H1 (cell line): ENCODE results near the gene WLS. TPM values are rescaled to one million over a fixed set of nuclear protein-coding genes. Genes with fewer than 3 reads are reported as not detected.

Experiments used
- CTCF ChIA-PET: fragments of 300-600 bp; sonication (Branson Sonifier 250); formaldehyde crosslinking; loops from one replicate; lab custom pipeline; 2021; ENCODE audit not compliant: partially characterized antibody; lab: Charles Lee
- POLR2A ChIA-PET: fragments of 300-600 bp; sonication (Branson Sonifier 250); formaldehyde crosslinking; loops from one replicate; lab custom pipeline; 2021; ENCODE audit warnings: inconsistent platforms; ENCODE audit not compliant: partially characterized antibody; lab: Charles Lee
- DNase-seq, 2 experiments: peaks; one replicate each; pipeline versions ENCODE4 v3.0.0 to v3.0.0-alpha.2; 2010 to 2022; ENCODE audit warnings: low spot score in 2 of 2, low read depth in 1 of 2, mixed read lengths in 1 of 2
- FAIRE-seq: peaks from 2 replicates; lab custom pipeline; 2011; peaks lifted over from hg19 to GRCh38; lab: Jason Lieb, UNC
- H2AFZ ChIP-seq: 2 replicates; pipeline ENCODE4 v1.8.1; 2012; ENCODE audit warnings: low read length, inconsistent platforms
- H2AK5ac ChIP-seq: 2 replicates; pipeline ENCODE4 v1.6.1; 2013; ENCODE audit warnings: low read depth, low read length
- H2BK120ac ChIP-seq: replicated peaks from 2 replicates; pipeline ENCODE3; 2013; ENCODE audit warnings: low read depth, low read length, inconsistent platforms
- H2BK12ac ChIP-seq: 2 replicates; pipeline ENCODE4 v1.6.1; 2013; ENCODE audit warnings: low read depth, low read length
- H2BK15ac ChIP-seq: 2 replicates; pipeline ENCODE4 v1.6.1; 2013; ENCODE audit warnings: low read length
- H2BK20ac ChIP-seq: 2 replicates; pipeline ENCODE4 v1.6.1; 2013; ENCODE audit warnings: low read length
- H2BK5ac ChIP-seq: 2 replicates; pipeline ENCODE4 v1.6.1; 2013; ENCODE audit warnings: low read depth, low read length
- H3K14ac ChIP-seq: 2 replicates; pipeline ENCODE4 v1.6.1; 2013; ENCODE audit warnings: inconsistent platforms; ENCODE audit not compliant: insufficient read length
- H3K18ac ChIP-seq: 2 replicates; pipeline ENCODE4 v1.6.1; 2013; ENCODE audit warnings: low read length; ENCODE audit errors: extremely low read depth
- H3K23ac ChIP-seq: 2 replicates; pipeline ENCODE4 v1.6.1; 2013; ENCODE audit warnings: inconsistent platforms; ENCODE audit not compliant: insufficient read length
- H3K23me2 ChIP-seq: 2 replicates; pipeline ENCODE4 v1.6.1; 2013; ENCODE audit warnings: low read depth, low read length
- H3K27ac ChIP-seq: 2 replicates; pipeline ENCODE4 v1.6.1; 2011; ENCODE audit warnings: low read depth, low read length, inconsistent platforms
- H3K27me3 ChIP-seq, 4 experiments: replicated peaks in 1 of 4; 1 replicate in 1 of 4; 2 replicates in 3 of 4; pipeline versions ENCODE4 v1.6.1 to v1.8.1; 2011 to 2013; ENCODE audit warnings: low read length in 3 of 4, mild to moderate bottlenecking in 3 of 4, inconsistent platforms in 2 of 4, mixed read lengths in 2 of 4, moderate library complexity in 1 of 4; ENCODE audit not compliant: control insufficient read depth in 3 of 4, insufficient read depth in 3 of 4; ENCODE audit errors: extremely low read depth in 1 of 4
- H3K36me3 ChIP-seq, 4 experiments: 2 replicates each; pipeline versions ENCODE4 v1.6.1 to v1.8.1; 2011 to 2013; ENCODE audit warnings: mild to moderate bottlenecking in 4 of 4, low read length in 3 of 4, moderate library complexity in 2 of 4, control low read depth in 1 of 4, inconsistent platforms in 1 of 4; ENCODE audit not compliant: insufficient read depth in 4 of 4, control insufficient read depth in 2 of 4
- H3K4ac ChIP-seq: replicated peaks from 2 replicates; pipeline ENCODE3; 2013; ENCODE audit warnings: low read length, low read depth, mixed read lengths, inconsistent platforms; ENCODE audit not compliant: insufficient read length
- H3K4me1 ChIP-seq, 4 experiments: replicated peaks in 1 of 4; 1 replicate in 1 of 4; 2 replicates in 3 of 4; pipeline versions ENCODE4 v1.6.1 to v1.8.1; 2011 to 2013; ENCODE audit warnings: low read length in 3 of 4, inconsistent platforms in 2 of 4, mixed read lengths in 1 of 4; ENCODE audit not compliant: insufficient read depth in 4 of 4, control insufficient read depth in 3 of 4
- H3K4me2 ChIP-seq, 2 experiments: 2 replicates each; pipeline versions ENCODE4 v1.6.1 to v1.8.1; 2011 to 2013; ENCODE audit warnings: low read depth in 2 of 2, low read length in 2 of 2, control low read depth in 1 of 2, inconsistent platforms in 1 of 2, mild to moderate bottlenecking in 1 of 2; ENCODE audit not compliant: insufficient read depth in 1 of 2
- H3K4me3 ChIP-seq, 4 experiments: fragments of 200-600, 300-600 bp in 1 of 4; sonication (generic), shearing (Covaris generic), sonication (Bioruptor Twin) in 1 of 4; 2 replicates each; pipeline versions ENCODE4 v1.5.1 to v1.8.1; 2011 to 2016; ENCODE audit warnings: low read length in 4 of 4, low read depth in 3 of 4, control low read depth in 2 of 4, inconsistent platforms in 2 of 4, mild to moderate bottlenecking in 2 of 4, mixed read lengths in 1 of 4, moderate library complexity in 1 of 4; ENCODE audit not compliant: insufficient read depth in 2 of 4; ENCODE audit errors: extremely low read depth in 1 of 4
- H3K56ac ChIP-seq: replicated peaks from 2 replicates; pipeline ENCODE3; 2013; ENCODE audit warnings: low read depth, mild to moderate bottlenecking, mixed read lengths, low read length, inconsistent platforms; ENCODE audit not compliant: insufficient read length
- H3K79me1 ChIP-seq: 2 replicates; pipeline ENCODE4 v1.6.1; 2013; ENCODE audit warnings: low read depth, low read length, control low read depth
- H3K79me2 ChIP-seq, 2 experiments: 2 replicates each; pipeline versions ENCODE4 v1.6.1 to v1.8.1; 2012 to 2013; ENCODE audit warnings: low read length in 2 of 2, mild to moderate bottlenecking in 2 of 2, inconsistent platforms in 1 of 2; ENCODE audit not compliant: insufficient read depth in 2 of 2, control insufficient read depth in 1 of 2
- H3K9ac ChIP-seq, 4 experiments: replicated peaks in 1 of 4; 1 replicate in 1 of 4; 2 replicates in 3 of 4; pipeline versions ENCODE4 v1.6.1 to v1.8.1; 2011 to 2013; ENCODE audit warnings: low read depth in 3 of 4, low read length in 3 of 4, control low read depth in 2 of 4, mild to moderate bottlenecking in 2 of 4, moderate library complexity in 2 of 4, inconsistent platforms in 1 of 4; ENCODE audit errors: extremely low read depth in 1 of 4
- H3K9me3 ChIP-seq, 2 experiments: 2 replicates each; pipeline versions ENCODE4 v1.6.1 to v1.8.1; 2012 to 2013; ENCODE audit warnings: mild to moderate bottlenecking in 2 of 2, moderate library complexity in 2 of 2, control low read depth in 1 of 2, inconsistent platforms in 1 of 2, low read depth in 1 of 2, low read length in 1 of 2, mixed read lengths in 1 of 2; ENCODE audit not compliant: insufficient read depth in 2 of 2
- H4K20me1 ChIP-seq, 2 experiments: replicated peaks in 1 of 2; 2 replicates each; pipeline versions ENCODE3 to v1.8.1; 2011 to 2013; ENCODE audit warnings: inconsistent platforms in 2 of 2, low read length in 2 of 2, mild to moderate bottlenecking in 1 of 2; ENCODE audit not compliant: insufficient read depth in 2 of 2, control insufficient read depth in 1 of 2
- H4K5ac ChIP-seq: 2 replicates; pipeline ENCODE4 v1.6.1; 2013; ENCODE audit warnings: low read length, low read depth, mixed read lengths, inconsistent platforms; ENCODE audit not compliant: insufficient read length
- H4K8ac ChIP-seq: 2 replicates; pipeline ENCODE4 v1.8.0; 2013; ENCODE audit warnings: mild to moderate bottlenecking, moderate library complexity, low read length, inconsistent platforms; ENCODE audit not compliant: insufficient read depth; ENCODE audit errors: extremely low read depth
- H4K91ac ChIP-seq: replicated peaks from 2 replicates; pipeline ENCODE3; 2013; ENCODE audit warnings: low read length, mixed read lengths, inconsistent platforms; ENCODE audit not compliant: insufficient read length
- BRCA1 ChIP-seq: IDR thresholded peaks from 2 replicates; pipeline ENCODE4 v1.6.1; 2012; ENCODE audit warnings: low read depth, low read length, improper control_type of control experiment
- FOSL1 ChIP-seq: IDR thresholded peaks from 2 replicates; pipeline ENCODE4 v1.6.1; 2011; ENCODE audit warnings: mild to moderate bottlenecking, low read depth, low read length, moderate library complexity; ENCODE audit not compliant: insufficient read depth
- SIX5 ChIP-seq: IDR thresholded peaks from 2 replicates; pipeline ENCODE4 v1.6.1; 2011; ENCODE audit warnings: mild to moderate bottlenecking, low read depth, low read length
- SP2 ChIP-seq: IDR thresholded peaks from 2 replicates; pipeline ENCODE4 v1.6.1; 2012; ENCODE audit warnings: mild to moderate bottlenecking, low read length, inconsistent platforms
- SRF ChIP-seq: IDR thresholded peaks from 2 replicates; pipeline ENCODE4 v1.6.1; 2011; ENCODE audit warnings: mild to moderate bottlenecking, low read depth, low read length, moderate library complexity
- TCF12 ChIP-seq: IDR thresholded peaks from 2 replicates; pipeline ENCODE4 v1.6.1; 2011; ENCODE audit warnings: low read depth, mild to moderate bottlenecking, low read length
- YY1 ChIP-seq: IDR thresholded peaks from 2 replicates; pipeline ENCODE4 v1.6.1; 2011; ENCODE audit warnings: low read depth, mild to moderate bottlenecking, low read length
- WGBS, 2 experiments: shearing (Covaris generic) in 1 of 2; methylation state at CpG; one replicate each; pipeline versions ENCODE4 v1.1.6 to v1.1.7; 2013 to 2015; ENCODE audit warnings: low lambda C conversion rate in 2 of 2, mixed read lengths in 2 of 2, inconsistent platforms in 1 of 2, low coverage in 1 of 2, missing lambda C conversion rate in 1 of 2; ENCODE audit not compliant: insufficient replicate concordance in 2 of 2, insufficient coverage in 1 of 2, insufficient read length in 1 of 2; ENCODE audit errors: extremely low coverage in 1 of 2, missing lambda C conversion rate in 1 of 2; 5-methylcytosine and 5-hydroxymethylcytosine counted together
- polyA plus RNA-seq, 7 experiments: library from polyadenylated mRNA; depleted of rRNA in 3 of 7; stranded (reverse) in 5 of 7; unstranded in 2 of 7; fragments of >200 nt in 5 of 7; fragments of 200-250 nt in 2 of 7; gene quantifications; 1 replicate in 5 of 7; 2 replicates in 1 of 7; 4 replicates in 1 of 7; pipeline versions ENCODE4 v1.2.1 to v1.2.3, GENCODE V29; 2011 to 2013; ENCODE audit warnings: missing spikeins in 2 of 7, mixed read lengths in 2 of 7
- total RNA-seq: library from RNA; stranded (reverse); fragmentation: NEBNext Ultra II Directional; extraction: Animal tissue kit (Norgen Biotek cat#: 25700); gene quantifications from 2 replicates; pipeline ENCODE4 v1.2.1, GENCODE V29; 2021

The WLS gene
- total and polyA plus RNA-seq, 2 of the 8 experiments (the other 6 are each of a cell fraction or from before 2014, with no cell fraction given): 1.2 to 2.7 TPM

DNA sequence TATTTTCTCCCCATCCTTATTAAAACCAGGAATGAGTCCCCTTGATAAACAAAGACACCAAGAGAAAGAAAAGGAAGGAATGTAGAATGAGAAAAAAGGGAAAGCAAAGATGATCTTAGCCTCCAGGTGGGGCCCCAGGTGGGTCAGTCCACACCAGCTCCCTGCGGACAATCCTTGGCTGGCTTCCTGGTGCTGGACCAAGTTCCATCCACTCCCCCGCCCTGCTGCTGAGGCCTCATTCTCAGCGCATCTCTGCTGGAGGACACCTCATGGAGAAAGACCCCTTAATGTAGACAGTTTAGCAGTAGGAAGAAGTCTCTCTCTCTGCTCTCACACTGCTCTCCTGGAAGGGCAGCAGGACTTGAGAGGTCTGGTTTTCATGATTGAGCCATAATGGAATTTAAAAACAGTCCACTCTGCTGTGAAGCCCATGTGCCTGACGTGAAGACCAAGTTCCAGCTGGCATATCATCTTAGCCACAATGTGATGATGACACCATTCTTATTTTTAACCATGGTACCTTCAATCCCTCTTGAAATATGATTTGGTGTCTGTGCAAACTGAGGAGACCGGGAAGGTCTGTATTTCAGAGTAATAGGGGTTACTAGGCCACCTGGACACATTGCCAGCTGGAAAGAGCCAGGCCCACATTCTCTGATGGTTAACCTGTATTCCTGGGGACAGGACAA is 83.1 kb downstream of the WLS start:
- H4K8ac ChIP-seq: no peak overlapping the region
- no peak overlapping the region for H3K14ac ChIP-seq
- TF ChIP-seq TCF12 (no peak), SP2 (no peak), FOSL1 (no peak), BRCA1 (no peak), SIX5 (no peak), YY1 (no peak), SRF (no peak)
- no peak overlapping the region for H2BK120ac ChIP-seq
- no peak overlapping the region for H3K4me3 ChIP-seq
- H3K56ac ChIP-seq: no peak overlapping the region
- no peaks in the 10 kb centered on the region for H3K4me1 ChIP-seq
- H3K27ac ChIP-seq: no peak overlapping the region
- H3K9ac ChIP-seq: no peak overlapping the region
- no peaks in the 10 kb centered on the region for H3K27me3 ChIP-seq
- no peaks in the 10 kb centered on the region for H3K36me3 ChIP-seq
- no peak overlapping the region for H2BK15ac ChIP-seq
- no peak overlapping the region for H2BK5ac ChIP-seq
- H3K79me2 ChIP-seq: no peaks in the 10 kb centered on the region
- ChIA-PET CTCF (interaction anchor here (1.0 to 1.6 kb wide), 4 partner anchors 29 to 198 kb away, joined by 3 to 8 read pairs (median 4); no protein-coding TSS in a partner anchor), POLR2A (interaction anchor here (1.1 kb wide), 1 partner anchor 8 kb away, joined by 3 read pairs; no protein-coding TSS in a partner anchor)
- no peak overlapping the region for H2BK12ac ChIP-seq
- FAIRE-seq: no peak
- no peak overlapping the region for H3K4me2 ChIP-seq
- no peak overlapping the region for H4K5ac ChIP-seq
- no peaks in the 10 kb centered on the region for H3K79me1 ChIP-seq
- no peaks in the 10 kb centered on the region for H3K23me2 ChIP-seq
- H4K20me1 ChIP-seq: no peaks in the 10 kb centered on the region
- H3K18ac ChIP-seq: 0 out of 2 replicates have a peak overlapping the region, but pooled peaks have one; percentile 9
- no peak overlapping the region for H2BK20ac ChIP-seq
- H3K9me3 ChIP-seq: no peaks in the 10 kb centered on the region
- H4K91ac ChIP-seq: no peak overlapping the region
- H2AK5ac ChIP-seq: no peak overlapping the region
- 92% methylated on average over 5 of the region's 5 CpGs; no CpG with 5 or more reads in 1 of the 2 experiments for WGBS, 2 experiments
- no peak overlapping the region for H3K4ac ChIP-seq
- DNase-seq: no peak
- no peak overlapping the region for H3K23ac ChIP-seq
- no peak overlapping the region for H2AFZ ChIP-seq
